Keratinocyte (primary cell): ENCODE measurements around the gene UNK. TPM values are rescaled to one million over a fixed set of nuclear protein-coding genes. Genes with fewer than 3 reads are reported as not detected.

Source experiments
- DNase-seq: peaks from one replicate; pipeline ENCODE4 v3.0.0-alpha.2; 2011; ENCODE audit warnings: low read depth, missing footprints, low spot score
- FAIRE-seq: peaks from 2 replicates; lab custom pipeline; 2011; peaks lifted over from hg19 to GRCh38; lab: Jason Lieb, UNC
- H2AFZ ChIP-seq: 2 replicates; pipeline ENCODE4 v1.6.0; 2012; ENCODE audit warnings: low read length, control low read depth, inconsistent platforms; ENCODE audit not compliant: control insufficient read depth
- H3K27ac ChIP-seq: 2 replicates; pipeline ENCODE4 v1.5.1; 2011; ENCODE audit warnings: low read length; ENCODE audit not compliant: control insufficient read depth, insufficient read depth
- H3K27me3 ChIP-seq: 3 replicates; pipeline ENCODE4 v1.6.0; 2011; ENCODE audit warnings: low read length; ENCODE audit not compliant: control insufficient read depth, insufficient read depth; ENCODE audit errors: extremely low read depth
- H3K36me3 ChIP-seq, 2 experiments: 2 replicates in 1 of 2; 3 replicates in 1 of 2; pipeline ENCODE4 v1.5.1; 2011; ENCODE audit warnings: low read length in 2 of 2, mild to moderate bottlenecking in 1 of 2; ENCODE audit not compliant: control insufficient read depth in 2 of 2, insufficient read depth in 2 of 2; ENCODE audit errors: extremely low read depth in 1 of 2
- H3K4me1 ChIP-seq: 3 replicates; pipeline ENCODE4 v1.5.1; 2011; ENCODE audit warnings: low read length; ENCODE audit not compliant: control insufficient read depth, insufficient read depth; ENCODE audit errors: extremely low read depth
- H3K4me2 ChIP-seq: 3 replicates; pipeline ENCODE4 v1.6.0; 2011; ENCODE audit warnings: low read depth, low read length; ENCODE audit not compliant: control insufficient read depth, insufficient read depth; ENCODE audit errors: extremely low read depth
- H3K4me3 ChIP-seq, 3 experiments: fragments of 200-600 bp in 1 of 3; sonication (generic) in 1 of 3; 2 replicates in 2 of 3; 3 replicates in 1 of 3; pipeline ENCODE4 v1.5.1; 2011 to 2016; ENCODE audit warnings: low read length in 3 of 3, mild to moderate bottlenecking in 3 of 3, control low read depth in 2 of 3, inconsistent platforms in 1 of 3, low read depth in 1 of 3, mixed read lengths in 1 of 3, mixed run types in 1 of 3, moderate library complexity in 1 of 3; ENCODE audit not compliant: control insufficient read depth in 2 of 3, insufficient read depth in 2 of 3; ENCODE audit errors: extremely low read depth in 1 of 3
- H3K79me2 ChIP-seq: 2 replicates; pipeline ENCODE4 v1.6.0; 2012; ENCODE audit warnings: low read length; ENCODE audit not compliant: control insufficient read depth, insufficient read depth
- H3K9ac ChIP-seq: 3 replicates; pipeline ENCODE4 v1.6.0; 2011; ENCODE audit warnings: low read length; ENCODE audit not compliant: control insufficient read depth, insufficient read depth; ENCODE audit errors: extremely low read depth
- H3K9me1 ChIP-seq: 3 replicates; pipeline ENCODE4 v1.6.0; 2011; ENCODE audit warnings: low read length; ENCODE audit not compliant: control insufficient read depth, insufficient read depth; ENCODE audit errors: extremely low read depth
- H3K9me3 ChIP-seq: 2 replicates; pipeline ENCODE4 v1.5.1; 2012; ENCODE audit warnings: low read depth, low read length; ENCODE audit not compliant: control insufficient read depth
- H4K20me1 ChIP-seq: 3 replicates; pipeline ENCODE4 v1.6.0; 2011; ENCODE audit warnings: low read length; ENCODE audit not compliant: control insufficient read depth, insufficient read depth; ENCODE audit errors: extremely low read depth
- EZH2 ChIP-seq: IDR thresholded peaks from one replicate; pipeline ENCODE4 v1.6.1; 2012; ENCODE audit warnings: inconsistent platforms, mild to moderate bottlenecking, low read length, moderate library complexity
- dilution Hi-C: fragments of 300-500 bp; cut with MboI; formaldehyde crosslinking; loops from one replicate; pipeline ENCODE4 v1.7.0; 2020; ENCODE audit warnings: low sequenced_read_pairs; ENCODE audit not compliant: extremely low pct_ligation_motif_present
- polyA plus RNA-seq, 5 experiments: library from polyadenylated mRNA; depleted of rRNA in 3 of 5; stranded (reverse) in 3 of 5; stranded (forward) in 1 of 5; unstranded in 1 of 5; fragments of >200 nt; gene quantifications; 1 replicate in 1 of 5; 2 replicates in 3 of 5; 3 replicates in 1 of 5; pipeline versions ENCODE4 v1.2.1 to v1.2.3, GENCODE V29; 2011 to 2012; ENCODE audit warnings: missing spikeins in 2 of 5, low read depth in 1 of 5, low replicate concordance in 1 of 5
- TF ChIP-seq, protein P1 (sequence below), 3 experiments: IDR thresholded peaks in 1 of 3; conservative IDR thresholded peaks in 1 of 3; optimal IDR thresholded peaks in 1 of 3; 2 replicates in 2 of 3; 3 replicates in 1 of 3; pipeline versions ENCODE3 to v1.5.1; 2011; ENCODE audit warnings: low read length in 3 of 3, mild to moderate bottlenecking in 3 of 3, moderate library complexity in 2 of 3, control low read depth in 1 of 3, inconsistent platforms in 1 of 3; ENCODE audit not compliant: insufficient read depth in 2 of 3; ENCODE audit errors: extremely low read depth in 1 of 3

UNK gene
- polyA plus RNA-seq, 1 donor (not counting 4 experiments of a cell fraction or from before 2014, with no cell fraction given), result 13.0 TPM

DNA sequence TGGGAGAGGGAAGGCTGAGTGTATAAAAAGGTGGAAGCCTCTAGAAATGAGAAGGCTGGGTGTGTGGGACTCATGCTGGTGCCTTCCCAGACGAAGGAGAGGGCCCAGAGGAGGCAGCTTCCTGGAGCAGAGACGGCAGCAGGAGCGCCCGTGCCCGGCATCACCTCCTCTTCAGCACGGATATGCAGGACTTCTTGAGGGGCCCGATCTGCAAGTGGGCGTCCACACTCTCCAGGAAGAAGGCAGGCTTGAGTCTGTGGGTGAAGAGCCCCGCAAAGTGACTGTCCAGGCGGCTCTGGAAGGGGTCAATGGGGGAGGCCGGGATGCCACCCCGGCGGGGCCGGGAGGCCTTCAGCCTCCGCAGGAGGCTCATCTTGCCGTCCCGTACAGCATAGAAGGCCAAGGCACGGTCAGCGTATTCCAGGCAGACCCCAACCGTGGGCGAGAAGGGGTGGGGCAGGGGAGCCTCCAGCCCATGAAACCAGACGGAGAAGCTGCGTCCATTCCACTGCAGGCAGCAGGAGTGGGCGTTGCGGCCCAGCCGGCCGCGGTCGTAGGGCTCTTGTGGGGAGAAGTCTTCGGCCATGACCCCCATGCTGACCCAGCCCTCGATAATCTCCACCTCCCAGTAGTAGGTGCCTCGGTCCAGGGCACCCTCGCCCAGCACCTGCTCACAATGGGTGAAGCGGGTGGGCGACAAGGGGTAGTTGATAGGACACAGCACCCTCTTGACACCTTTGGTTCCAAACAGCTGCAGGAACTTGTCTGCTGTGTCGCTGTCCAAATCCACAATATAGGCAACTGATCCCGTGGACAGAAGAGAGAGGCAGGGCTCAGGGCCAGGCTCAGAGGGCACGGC lies 89.9 kb downstream of the UNK start:
- H3K4me2 ChIP-seq, result no peak overlapping the region
- no peaks in the 10 kb centered on the region for H3K9me3 ChIP-seq
- H2AFZ ChIP-seq, result no peak overlapping the region
- H3K27me3 ChIP-seq, result no peaks in the 10 kb centered on the region
- FAIRE-seq (no peak), DNase-seq (no peak)
- H3K36me3 ChIP-seq, result no peaks in the 10 kb centered on the region
- TF ChIP-seq EZH2, result no peak
- TF ChIP-seq, protein P1, sequence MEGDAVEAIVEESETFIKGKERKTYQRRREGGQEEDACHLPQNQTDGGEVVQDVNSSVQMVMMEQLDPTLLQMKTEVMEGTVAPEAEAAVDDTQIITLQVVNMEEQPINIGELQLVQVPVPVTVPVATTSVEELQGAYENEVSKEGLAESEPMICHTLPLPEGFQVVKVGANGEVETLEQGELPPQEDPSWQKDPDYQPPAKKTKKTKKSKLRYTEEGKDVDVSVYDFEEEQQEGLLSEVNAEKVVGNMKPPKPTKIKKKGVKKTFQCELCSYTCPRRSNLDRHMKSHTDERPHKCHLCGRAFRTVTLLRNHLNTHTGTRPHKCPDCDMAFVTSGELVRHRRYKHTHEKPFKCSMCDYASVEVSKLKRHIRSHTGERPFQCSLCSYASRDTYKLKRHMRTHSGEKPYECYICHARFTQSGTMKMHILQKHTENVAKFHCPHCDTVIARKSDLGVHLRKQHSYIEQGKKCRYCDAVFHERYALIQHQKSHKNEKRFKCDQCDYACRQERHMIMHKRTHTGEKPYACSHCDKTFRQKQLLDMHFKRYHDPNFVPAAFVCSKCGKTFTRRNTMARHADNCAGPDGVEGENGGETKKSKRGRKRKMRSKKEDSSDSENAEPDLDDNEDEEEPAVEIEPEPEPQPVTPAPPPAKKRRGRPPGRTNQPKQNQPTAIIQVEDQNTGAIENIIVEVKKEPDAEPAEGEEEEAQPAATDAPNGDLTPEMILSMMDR (optimal IDR thresholded peaks at IDR 0.05 in 1 of 3, IDR thresholded peaks at IDR 0.05 in 1 of 3, conservative IDR thresholded peaks at IDR 0.05 in 1 of 3; ENCODE audit: extremely low read depth in 1 of 3, insufficient read depth in 2 of 3, low read length in 3 of 3), result no peak
- H3K9ac ChIP-seq, result no peak overlapping the region
- H3K27ac ChIP-seq, result no peak overlapping the region
- no peaks in the 10 kb centered on the region for H3K9me1 ChIP-seq
- dilution Hi-C loops, result no loop called here
- H3K4me3 ChIP-seq, result no peak overlapping the region
- no peaks in the 10 kb centered on the region for H3K79me2 ChIP-seq
- H3K4me1 ChIP-seq, result peaks cover 44% of the 10 kb centered on the region
- H4K20me1 ChIP-seq, result no peaks in the 10 kb centered on the region

Other genes with a start within 250 kb of the UNK start
- 0.01 to 0.35 TPM (median 0.14 TPM) in 3 replicates for gene MYO15B, start 197.0 kb upstream of the UNK start, polyA plus RNA-seq
- 0.15 to 0.59 TPM (median 0.24 TPM) in 3 replicates for gene SMIM5, start 151.4 kb upstream of the UNK start, polyA plus RNA-seq
- gene RECQL5, start 117.7 kb upstream of the UNK start, polyA plus RNA-seq, result 11.9 to 15.8 TPM (median 12.9 TPM) in 3 replicates
- gene SAP30BP, start 117.5 kb upstream of the UNK start, polyA plus RNA-seq, result 99.0 to 103 TPM (median 101 TPM) in 3 replicates
- 761 to 1,084 TPM (median 1,039 TPM) in 3 replicates for gene ITGB4, start 63.3 kb upstream of the UNK start, polyA plus RNA-seq
- 1.1 to 5.2 TPM (median 1.3 TPM) in 3 replicates for gene GALK1, start 19.6 kb upstream of the UNK start, polyA plus RNA-seq
- gene UNC13D, start 59.6 kb downstream of the UNK start, polyA plus RNA-seq, result 0.25 to 0.79 TPM (median 0.36 TPM) in 3 replicates
- 17.0 to 41.4 TPM (median 23.3 TPM) in 3 replicates for gene WBP2, start 70.5 kb downstream of the UNK start, polyA plus RNA-seq
- 9.4 to 20.7 TPM (median 10.9 TPM) in 3 replicates for gene TRIM47, start 93.8 kb downstream of the UNK start, polyA plus RNA-seq
- gene TRIM65, start 112.1 kb downstream of the UNK start, polyA plus RNA-seq, result 7.4 to 10.6 TPM (median 7.8 TPM) in 3 replicates
- gene MRPL38, start 120.1 kb downstream of the UNK start, polyA plus RNA-seq, result 25.2 to 33.8 TPM (median 30.0 TPM) in 3 replicates
- gene FBF1, start 156.2 kb downstream of the UNK start, polyA plus RNA-seq, result 3.0 to 6.2 TPM (median 4.3 TPM) in 3 replicates
- 29.7 to 42.8 TPM (median 31.8 TPM) in 3 replicates for gene ACOX1, start 194.4 kb downstream of the UNK start, polyA plus RNA-seq
- 11.7 to 22.3 TPM (median 15.6 TPM) in 3 replicates for gene TEN1, start 194.4 kb downstream of the UNK start, polyA plus RNA-seq
- 1.8 to 3.6 TPM (median 2.0 TPM) in 3 replicates for gene CDK3, start 216.0 kb downstream of the UNK start, polyA plus RNA-seq
- 6.4 to 11.9 TPM (median 7.6 TPM) in 3 replicates for gene EVPL, start 242.5 kb downstream of the UNK start, polyA plus RNA-seq